ENCODE data around the gene PACSIN3. TPM values are rescaled to one million over a fixed set of nuclear protein-coding genes. Genes with fewer than 3 reads are reported as not detected.

The PACSIN3 gene
- total and polyA plus RNA-seq, 2 of the 8 experiments (the other 6 are each of a cell fraction or from before 2014, with no cell fraction given) = 23.8 to 47.2 TPM

DNA sequence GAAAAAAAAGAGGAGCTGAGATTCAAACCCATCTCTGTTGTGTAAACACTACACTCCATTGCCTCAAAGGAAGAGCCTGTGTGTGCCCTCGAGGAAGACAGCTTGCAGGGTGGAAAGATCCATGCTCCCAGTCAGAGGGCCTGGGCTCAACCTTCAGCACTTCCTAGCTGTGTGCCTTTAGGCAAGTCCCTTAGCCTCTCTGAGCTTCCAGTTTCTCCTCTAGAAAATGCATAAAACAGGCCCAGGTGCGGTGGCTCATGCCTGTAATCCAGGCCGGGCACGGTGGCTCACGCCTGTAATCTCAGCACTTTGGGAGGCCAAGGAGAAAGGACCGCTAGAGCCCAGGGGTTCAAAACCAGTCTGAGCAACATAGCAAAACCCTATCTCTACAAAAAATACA, 5.0 kb downstream of the PACSIN3 start:
- H4K5ac ChIP-seq (ENCODE audit: insufficient read length, low read depth, low read length) = no peak overlapping the region
- WGBS, 2 experiments (ENCODE audit: extremely low coverage in 1 of 2, insufficient coverage in 1 of 2, insufficient read length in 1 of 2, insufficient replicate concordance in 2 of 2, low coverage in 1 of 2, low lambda C conversion rate in 2 of 2, missing lambda C conversion rate in 1 of 2) = 88% methylated on average over 6 of the region's 6 CpGs; no CpG with 5 or more reads in 1 of the 2 experiments
- TF ChIP-seq TCF12 (IDR thresholded peaks at IDR 0.05; ENCODE audit: low read depth, low read length) = no peak
- no peak for TF ChIP-seq RXRA (IDR thresholded peaks at IDR 0.05; ENCODE audit: insufficient read depth, low read depth, low read length)
- H3K4me1 ChIP-seq (replicated peaks in 1 of 4; ENCODE audit: control insufficient read depth in 3 of 4, insufficient read depth in 4 of 4, low read length in 3 of 4) = peaks cover 0 to 8% (median 5%) of the 10 kb centered on the region in 4 experiments; a peak in 5 of 7 replicates
- no peak overlapping the region for H2BK5ac ChIP-seq (ENCODE audit: low read depth, low read length)
- H2AK5ac ChIP-seq (ENCODE audit: low read depth, low read length) = no peak overlapping the region
- FAIRE-seq = no peak
- no peak overlapping the region for H2BK12ac ChIP-seq (ENCODE audit: low read depth, low read length)
- H3K23me2 ChIP-seq (ENCODE audit: low read depth, low read length) = peaks cover 3% of the 10 kb centered on the region; the same call in 1 of the 2 replicates
- no peak overlapping the region for H3K56ac ChIP-seq (replicated peaks; ENCODE audit: insufficient read length, low read depth, low read length)
- H3K4me2 ChIP-seq (ENCODE audit: insufficient read depth in 1 of 2, low read depth in 2 of 2, low read length in 2 of 2) = no peak overlapping the region
- H4K8ac ChIP-seq (ENCODE audit: extremely low read depth, insufficient read depth, low read length) = no peak overlapping the region
- no peak overlapping the region for H3K14ac ChIP-seq (ENCODE audit: insufficient read length)
- no peaks in the 10 kb centered on the region for H3K9me3 ChIP-seq (ENCODE audit: insufficient read depth in 2 of 2, low read depth in 1 of 2, low read length in 1 of 2)
- no peak overlapping the region for H3K18ac ChIP-seq (ENCODE audit: extremely low read depth, low read length)
- peaks cover 0 to 19% of the 10 kb centered on the region in 2 experiments; a peak in 3 of 4 replicates for H3K79me2 ChIP-seq (ENCODE audit: control insufficient read depth in 1 of 2, insufficient read depth in 2 of 2, low read length in 2 of 2)
- H2BK15ac ChIP-seq (ENCODE audit: low read length) = no peak overlapping the region
- no peak overlapping the region for H2BK20ac ChIP-seq (ENCODE audit: low read length)
- no peak for DNase-seq (ENCODE audit: low read depth in 1 of 2, low spot score in 2 of 2)
- CTCF ChIA-PET (ENCODE audit: partially characterized antibody) = interaction anchor here (0.7 to 16.6 kb wide), 10 partner anchors 18 to 201 kb away, joined by 3 to 247 read pairs (median 5); partner anchors contain the start of genes ACP2, DDB2 and NR1H3
- H3K4me3 ChIP-seq (ENCODE audit: extremely low read depth in 1 of 4, insufficient read depth in 2 of 4, low read depth in 3 of 4, low read length in 4 of 4) = no peak overlapping the region
- H4K91ac ChIP-seq (replicated peaks; ENCODE audit: insufficient read length, low read length) = no peak overlapping the region
- H4K20me1 ChIP-seq (replicated peaks in 1 of 2; ENCODE audit: control insufficient read depth in 1 of 2, insufficient read depth in 2 of 2, low read length in 2 of 2) = peaks cover 0 to 7% of the 10 kb centered on the region in 2 experiments
- POLR2A ChIA-PET (ENCODE audit: partially characterized antibody) = interaction anchor here (0.6 to 2.7 kb wide), 4 partner anchors 9 to 39 kb away, joined by 3 to 15 read pairs (median 4); partner anchors contain the start of gene DDB2
- H3K79me1 ChIP-seq (ENCODE audit: low read depth, low read length) = peaks cover 3% of the 10 kb centered on the region; the same call in 1 of the 2 replicates
- no peak overlapping the region for H2BK120ac ChIP-seq (replicated peaks; ENCODE audit: low read depth, low read length)
- no peak overlapping the region for H3K27ac ChIP-seq (ENCODE audit: low read depth, low read length)
- no peaks in the 10 kb centered on the region for H3K27me3 ChIP-seq (replicated peaks in 1 of 4; ENCODE audit: control insufficient read depth in 3 of 4, extremely low read depth in 1 of 4, insufficient read depth in 3 of 4, low read length in 3 of 4)
- no peak overlapping the region for H3K9ac ChIP-seq (replicated peaks in 1 of 4; ENCODE audit: extremely low read depth in 1 of 4, low read depth in 3 of 4, low read length in 3 of 4)
- no peak overlapping the region for H3K4ac ChIP-seq (replicated peaks; ENCODE audit: insufficient read length, low read depth, low read length)
- H3K23ac ChIP-seq (ENCODE audit: insufficient read length) = no peak overlapping the region
- peaks cover 7 to 12% (median 8%) of the 10 kb centered on the region in 4 experiments; a peak in 6 of 8 replicates for H3K36me3 ChIP-seq (ENCODE audit: control insufficient read depth in 2 of 4, insufficient read depth in 4 of 4, low read length in 3 of 4)
- no peak overlapping the region for H2AFZ ChIP-seq (ENCODE audit: low read length)
